Measurements from ENCODE around the gene MAPK9.
"Not testable (repeated sequence)": the region's sequence is repeated elsewhere in the genome, so short reads cannot be mapped to it uniquely, and the experiment has no call there.

MAPK9 gene

GRCh38 chr5:180222056-180222455, 69.8 kb downstream of the MAPK9 start:
- no peak for FAIRE-seq

DNA sequence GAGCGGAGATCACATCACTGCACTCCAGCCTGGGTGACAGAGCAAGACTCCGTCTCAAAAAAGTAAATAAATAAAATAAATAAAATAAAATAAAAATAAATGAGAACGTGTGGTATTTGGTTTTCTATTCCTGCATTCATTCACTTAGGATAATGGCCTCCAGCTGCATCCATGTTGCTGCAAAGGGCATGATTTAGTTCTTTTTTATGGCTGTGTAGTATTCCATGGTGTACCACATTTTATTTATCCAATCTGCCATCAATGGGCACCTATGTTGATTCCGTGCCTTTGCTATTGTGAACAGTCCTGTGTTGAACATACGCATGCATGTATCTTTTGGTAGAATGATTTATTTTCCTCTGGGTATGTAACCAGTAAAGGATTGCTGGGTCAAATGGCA, 74.1 kb downstream of the MAPK9 start:
- no peak for FAIRE-seq

DNA sequence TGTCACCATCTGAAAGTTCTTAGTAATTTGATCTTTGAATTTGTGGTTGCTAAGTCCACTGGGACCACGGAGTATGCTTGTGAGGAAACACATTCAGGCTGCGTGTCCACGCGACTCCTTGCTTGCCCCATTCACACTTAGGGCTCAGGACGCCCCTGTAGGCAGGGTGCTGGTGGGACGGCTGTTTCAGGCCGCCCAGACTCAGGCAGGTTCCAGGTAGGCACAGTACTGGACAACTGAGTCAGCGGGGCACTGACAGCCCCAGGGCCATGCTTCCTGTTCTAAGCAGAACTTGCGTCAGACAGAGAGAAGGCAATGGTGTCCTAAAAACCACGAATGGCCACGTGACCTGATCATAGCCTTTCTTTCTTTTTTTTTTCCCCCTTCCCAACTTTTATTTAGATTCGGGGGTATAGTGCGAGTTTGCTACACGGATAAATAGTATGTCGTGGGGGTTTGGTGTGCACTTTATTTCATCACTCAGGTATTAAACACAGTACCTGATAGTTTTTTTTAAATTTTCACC, 75.2 kb downstream of the MAPK9 start:
- FAIRE-seq, result no peak

DNA sequence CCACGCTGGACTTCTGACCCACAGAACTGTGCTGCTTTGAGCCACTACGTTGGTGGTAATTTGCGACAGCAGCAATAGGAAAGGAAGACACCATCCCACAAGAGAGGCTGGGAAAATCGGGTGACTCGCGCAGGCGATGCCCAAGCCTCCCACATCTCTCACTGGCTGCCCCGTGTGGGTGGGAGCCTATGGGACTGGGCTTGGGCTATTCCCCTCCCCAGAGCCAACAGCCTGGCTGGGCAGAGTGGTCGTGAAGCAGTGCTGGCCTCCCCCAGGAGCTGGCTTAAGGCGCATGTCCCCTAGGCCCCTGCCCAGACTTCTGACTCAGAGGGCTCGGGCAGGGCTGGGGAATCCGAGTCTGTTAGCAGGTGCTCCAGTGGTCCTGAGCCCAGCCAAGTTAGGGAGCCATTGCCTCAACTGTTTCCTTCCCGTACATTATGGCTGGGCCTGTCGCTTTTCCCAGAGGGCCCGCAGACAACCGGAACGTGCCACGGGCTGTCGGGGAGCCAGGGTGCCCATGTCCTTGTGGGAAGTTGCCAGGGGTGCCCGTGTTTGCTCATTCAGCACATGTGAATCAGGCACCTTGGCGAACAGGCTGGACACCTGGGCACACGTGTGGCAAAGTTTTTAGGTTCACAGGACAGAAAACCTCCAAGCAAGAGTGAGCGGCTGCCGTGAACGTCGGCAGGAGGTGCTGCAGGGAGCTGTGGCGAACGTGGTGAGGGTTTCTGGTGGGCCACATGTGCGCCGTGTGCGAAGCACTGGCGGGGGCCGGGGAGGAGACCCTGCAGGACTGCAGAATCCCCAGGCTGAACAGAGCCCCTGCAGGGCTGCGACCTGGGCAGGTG, 75.9 kb downstream of the MAPK9 start:
- no peak for FAIRE-seq

GRCh38 chr5:180214870-180215770, 76.8 kb downstream of the MAPK9 start:
- no peak for FAIRE-seq

- FAIRE-seq, result no peak
These were observed 78.2 kb downstream of the MAPK9 start for GRCh38 chr5:180213657-180214207.

- FAIRE-seq, result no peak
These were observed 78.7 kb downstream of the MAPK9 start for GRCh38 chr5:180213256-180213600.

GRCh38 chr5:180212363-180213255, 79.3 kb downstream of the MAPK9 start:
- FAIRE-seq, result no peak

GRCh38 chr5:180211761-180212035, 80.2 kb downstream of the MAPK9 start:
- FAIRE-seq, result no peak

DNA sequence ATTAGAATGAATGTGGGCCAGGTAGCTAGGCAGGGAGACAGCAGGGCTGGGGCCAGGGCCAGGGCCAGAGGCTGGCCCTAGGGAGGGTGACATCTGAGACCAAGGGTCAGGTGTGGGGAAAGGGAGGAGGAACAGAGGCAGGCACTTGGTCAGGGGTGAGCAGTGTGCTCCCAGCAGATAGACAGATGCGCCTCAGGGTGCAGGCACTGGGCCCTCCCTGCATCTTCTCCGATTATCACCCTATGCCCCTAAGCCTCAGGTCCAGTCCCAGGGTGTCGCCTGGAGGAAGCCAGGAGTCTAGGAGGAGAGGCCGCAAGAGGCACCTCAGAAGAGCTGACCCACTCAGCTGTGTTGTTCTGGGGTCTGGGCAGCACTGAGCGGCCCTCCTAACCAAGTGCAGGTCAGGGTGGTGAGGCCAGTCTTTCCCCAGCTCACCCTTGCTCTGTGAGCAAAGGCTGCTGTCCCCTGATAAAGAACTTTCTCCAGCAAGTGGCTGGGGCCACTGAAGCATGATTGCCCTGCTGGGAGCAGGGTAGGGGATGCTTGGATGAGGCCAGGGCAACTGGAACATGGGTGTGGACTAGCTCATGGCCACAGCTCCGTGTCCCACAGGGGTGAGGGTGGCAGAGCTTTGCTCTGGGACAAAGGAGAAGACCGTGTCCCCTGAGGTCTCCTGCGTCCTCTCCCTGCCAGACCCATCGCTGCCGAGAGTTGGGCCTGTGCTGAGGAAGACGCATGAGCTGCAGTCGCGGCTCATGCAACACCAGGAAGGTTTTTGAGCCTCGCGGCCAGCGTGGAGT, 80.7 kb downstream of the MAPK9 start:
- FAIRE-seq, result no peak

- FAIRE-seq, result not testable (repeated sequence)
These were observed 81.8 kb downstream of the MAPK9 start for GRCh38 chr5:180210077-180210476.

- no peak for FAIRE-seq
These were observed 82.7 kb downstream of the MAPK9 start, which contains the start of gene RASGEF1C for GRCh38 chr5:180209137-180209581. Gene RASGEF1C (minus strand): TSS chr5:180209211. CDS start chr5:180138052, 71,159 bp downstream.

DNA sequence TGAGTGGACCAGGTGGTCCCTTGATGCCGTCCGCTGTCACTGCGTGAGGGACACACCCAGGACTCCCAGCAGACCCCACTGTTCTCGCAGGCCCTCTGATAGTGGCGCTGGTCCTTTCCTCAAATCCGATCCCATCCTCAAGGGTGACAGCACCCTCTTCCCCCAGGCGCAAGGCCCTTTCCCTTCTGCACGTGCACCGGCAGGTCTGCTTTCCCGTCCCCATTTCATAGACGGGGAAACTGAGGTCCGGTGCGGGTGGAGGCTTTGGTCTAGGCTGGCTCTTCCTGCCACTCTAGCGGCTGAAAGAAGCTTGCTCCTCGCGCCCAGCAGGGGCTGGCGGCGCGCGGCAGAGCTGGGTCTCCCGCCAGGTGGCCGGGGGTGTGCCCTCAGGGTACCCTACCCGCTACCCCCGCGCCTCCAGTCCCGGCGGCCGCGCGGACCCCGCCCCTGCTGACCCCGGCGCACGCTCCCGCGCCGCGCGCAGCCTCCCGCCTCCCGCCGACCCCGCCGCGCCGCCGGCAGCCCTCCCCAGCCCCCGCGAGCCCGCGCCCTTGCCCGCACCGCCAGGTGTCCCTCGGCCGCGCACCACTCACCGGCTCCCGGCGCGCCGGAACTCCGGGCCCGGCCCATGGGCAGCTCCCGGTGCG, 83.3 kb downstream of the MAPK9 start:
- no peak for FAIRE-seq

DNA sequence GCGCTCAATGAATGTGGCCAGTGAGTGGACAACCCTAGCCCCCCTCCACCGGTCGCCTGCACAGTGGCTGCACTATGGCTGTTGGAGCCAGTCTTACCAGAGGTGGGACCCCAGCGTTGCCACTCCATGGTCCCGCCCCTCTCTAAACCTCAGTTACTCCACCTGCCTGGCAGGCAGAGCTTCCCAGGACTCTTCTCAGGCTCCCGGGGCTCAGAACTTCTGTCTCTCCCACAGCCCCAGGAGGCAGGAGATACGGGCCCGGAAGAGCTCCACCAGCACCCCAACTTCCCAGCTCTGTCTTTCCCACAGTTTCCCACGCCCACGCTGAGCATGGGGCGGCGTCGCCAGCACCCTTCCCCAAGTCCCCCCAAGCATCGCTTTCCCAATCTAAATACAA, 83.8 kb downstream of the MAPK9 start:
- FAIRE-seq, result no peak

DNA sequence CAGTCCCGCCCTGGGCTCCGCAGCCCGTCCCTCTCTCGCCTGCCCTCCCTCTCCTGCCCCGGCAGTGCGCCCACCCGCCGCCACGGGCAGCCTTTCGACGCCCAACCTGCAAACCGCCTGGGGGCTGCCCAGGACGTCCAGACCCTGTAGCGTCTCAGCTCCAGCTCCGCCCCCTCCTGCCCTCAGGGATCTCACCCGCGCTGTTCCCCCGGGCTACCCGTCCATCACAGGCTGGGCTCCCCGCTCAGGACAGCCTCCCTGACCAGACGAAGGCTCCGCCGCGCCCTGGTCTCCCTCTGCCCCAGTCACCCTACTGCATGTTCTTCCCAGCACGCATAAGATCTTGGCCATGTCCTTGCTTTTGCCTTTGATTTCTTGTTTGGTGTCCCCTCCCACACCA, 84.3 kb downstream of the MAPK9 start:
- FAIRE-seq, result no peak

DNA sequence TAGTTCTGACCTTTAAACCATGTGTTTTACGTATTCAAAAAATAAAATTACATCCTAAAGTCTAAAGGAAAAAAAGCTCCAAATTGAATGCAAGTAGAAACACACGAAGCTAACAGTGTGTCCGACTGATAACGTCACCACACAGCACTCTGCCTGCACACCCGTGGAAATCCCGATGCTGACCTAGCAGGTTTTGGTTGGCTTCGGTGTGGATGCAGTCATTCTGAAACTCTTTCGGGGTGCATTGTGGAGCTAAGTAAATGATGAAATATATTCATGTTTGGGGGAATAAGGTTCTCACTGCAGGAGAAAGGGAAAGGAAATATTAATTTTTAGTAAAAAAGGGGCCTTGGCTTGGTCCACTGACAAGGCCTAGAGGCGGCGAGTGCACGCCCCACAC, 84.9 kb downstream of the MAPK9 start:
- FAIRE-seq, result no peak

- FAIRE-seq, result no peak
These were observed 86.0 kb downstream of the MAPK9 start for GRCh38 chr5:180205916-180206315.

- no peak for FAIRE-seq
These were observed 87.5 kb downstream of the MAPK9 start for GRCh38 chr5:180204276-180204819.

DNA sequence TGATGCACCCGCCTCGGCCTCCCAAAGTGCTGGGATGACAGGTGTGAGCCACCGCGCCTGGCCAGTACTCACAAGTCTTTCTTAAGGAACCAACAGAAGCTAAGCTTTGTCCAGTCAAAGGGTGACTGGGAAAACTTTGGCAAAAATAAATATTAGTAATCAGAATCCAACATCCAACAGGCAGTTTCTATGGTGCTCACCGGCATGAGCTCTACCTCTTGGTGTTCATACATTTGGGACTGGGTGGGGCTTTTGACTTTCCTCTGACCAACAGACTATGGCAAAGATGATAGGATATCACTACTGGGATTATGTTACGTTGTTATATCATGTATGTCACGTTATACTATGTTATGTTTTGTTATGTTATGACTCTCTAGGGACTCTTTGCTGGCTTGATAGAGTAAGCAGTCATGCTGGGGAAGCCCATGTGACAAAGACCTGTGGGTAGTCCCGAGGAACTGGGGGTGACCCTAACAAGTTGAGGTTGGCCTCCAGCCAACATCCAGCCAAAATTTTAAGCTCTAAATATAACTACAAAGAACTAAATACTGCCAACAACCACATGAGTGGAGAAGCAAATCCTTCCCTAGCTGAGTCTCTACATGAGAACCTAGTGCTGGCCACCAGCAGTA, 88.8 kb downstream of the MAPK9 start:
- FAIRE-seq, result no peak

Data from islet of Langerhans (tissue), 1 donor.